Kasumi-1 (cell line): ENCODE results near the gene PDE9A.
"Not testable (repeated sequence)": the region's sequence is repeated elsewhere in the genome, so short reads cannot be mapped to it uniquely, and the experiment has no call there.

Source experiments
- DNase-seq, 2 experiments: peaks; one replicate each; lab custom pipeline; 2025; lab: John Stamatoyannopoulos, UW

The PDE9A gene

GRCh38 chr21:42708916-42709315 is 55.5 kb downstream of the PDE9A start:
- DNase-seq = not testable (repeated sequence)

GRCh38 chr21:42711667-42712066 is 58.2 kb downstream of the PDE9A start:
- no peak for DNase-seq

GRCh38 chr21:42715427-42715826 is 62.0 kb downstream of the PDE9A start:
- not testable (repeated sequence) for DNase-seq

GRCh38 chr21:42716074-42716473 is 62.7 kb downstream of the PDE9A start:
- no peak for DNase-seq

- DNase-seq = not testable (repeated sequence)
These were observed 67.1 kb downstream of the PDE9A start for GRCh38 chr21:42720484-42720883.

GRCh38 chr21:42721341-42721824 is 68.0 kb downstream of the PDE9A start:
- DNase-seq = no peak

GRCh38 chr21:42722153-42722552 is 68.7 kb downstream of the PDE9A start:
- DNase-seq = no peak

GRCh38 chr21:42722808-42723473 is 69.5 kb downstream of the PDE9A start:
- DNase-seq = no peak

GRCh38 chr21:42724226-42724920 is 71.0 kb downstream of the PDE9A start:
- no peak for DNase-seq

- no peak for DNase-seq
These were observed 72.1 kb downstream of the PDE9A start for GRCh38 chr21:42725416-42725930.

- DNase-seq = no peak
These were observed 78.0 kb downstream of the PDE9A start for GRCh38 chr21:42731264-42732032.

GRCh38 chr21:42732033-42732410 is 78.6 kb downstream of the PDE9A start:
- DNase-seq = no peak

GRCh38 chr21:42733037-42733627 is 79.7 kb downstream of the PDE9A start:
- no peak for DNase-seq

GRCh38 chr21:42733874-42734273 is 80.5 kb downstream of the PDE9A start:
- DNase-seq = no peak

- peak in 1 of 2 experiments; percentile 3 for DNase-seq
These were observed 81.0 kb downstream of the PDE9A start for GRCh38 chr21:42734323-42734971.

GRCh38 chr21:42735061-42735460 is 81.6 kb downstream of the PDE9A start:
- DNase-seq = no peak

- DNase-seq = no peak
These were observed 82.5 kb downstream of the PDE9A start for GRCh38 chr21:42735944-42736343.

GRCh38 chr21:42736646-42737350 is 83.4 kb downstream of the PDE9A start:
- DNase-seq = no peak

GRCh38 chr21:42737951-42738590 is 84.7 kb downstream of the PDE9A start:
- peak; percentile 50 to 56 for DNase-seq
